Stimulated activated CD4-positive, alpha-beta T cell treated with anti-CD3 and anti-CD28 coated beads, TNF-alpha, amount 100 ng/mL, for 24 hours (primary cell): ENCODE results near the gene NEU4.

Experiments
- DNase-seq, 3 experiments: peaks; one replicate each; pipeline ENCODE4 v3.0.0-alpha.2; 2020; ENCODE audit warnings: low read depth in 3 of 3

Gene NEU4

DNA sequence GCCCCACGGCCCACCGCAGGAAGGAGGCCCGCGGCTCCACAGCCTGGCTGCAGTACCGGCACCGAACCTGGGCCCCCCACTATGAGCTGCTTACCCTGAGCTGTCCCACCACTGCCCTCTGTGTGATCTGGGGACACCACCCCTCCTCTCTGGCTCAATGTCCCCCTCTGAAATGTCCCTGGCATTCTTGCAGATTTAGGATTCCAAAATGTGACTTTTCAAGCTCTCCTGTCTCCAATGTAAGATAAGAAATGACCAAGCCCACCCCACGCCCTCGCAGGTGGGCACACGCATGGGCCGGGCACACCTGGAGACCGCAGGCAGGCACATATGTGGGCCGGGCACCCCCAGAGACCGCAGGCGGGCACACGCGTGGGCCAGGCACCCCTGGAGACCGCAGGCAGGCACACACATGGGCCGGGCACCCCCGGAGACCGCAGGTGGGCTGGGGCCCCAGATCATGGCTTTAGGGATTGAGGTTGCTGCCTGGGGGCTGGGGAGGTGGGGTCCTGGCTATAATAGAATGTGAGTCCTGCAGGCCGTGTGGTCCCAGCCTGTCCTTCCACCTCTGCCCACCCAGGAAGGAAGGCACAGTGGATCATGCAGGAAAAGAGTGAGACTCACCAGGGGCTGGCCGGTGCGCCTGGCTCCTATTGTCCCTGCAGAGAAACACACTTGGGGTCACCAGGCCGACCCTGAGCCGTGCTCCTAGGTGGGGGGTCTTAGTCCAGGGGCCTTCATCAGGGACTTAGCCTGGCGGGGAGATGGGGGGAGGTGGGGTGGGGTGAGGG, 42.5 kb downstream of the NEU4 start:
- no peak for DNase-seq

GRCh38 chr2:241852116-241852980, 43.4 kb downstream of the NEU4 start:
- no peak for DNase-seq

GRCh38 chr2:241852981-241853631, 44.1 kb downstream of the NEU4 start:
- DNase-seq, result no peak

DNA sequence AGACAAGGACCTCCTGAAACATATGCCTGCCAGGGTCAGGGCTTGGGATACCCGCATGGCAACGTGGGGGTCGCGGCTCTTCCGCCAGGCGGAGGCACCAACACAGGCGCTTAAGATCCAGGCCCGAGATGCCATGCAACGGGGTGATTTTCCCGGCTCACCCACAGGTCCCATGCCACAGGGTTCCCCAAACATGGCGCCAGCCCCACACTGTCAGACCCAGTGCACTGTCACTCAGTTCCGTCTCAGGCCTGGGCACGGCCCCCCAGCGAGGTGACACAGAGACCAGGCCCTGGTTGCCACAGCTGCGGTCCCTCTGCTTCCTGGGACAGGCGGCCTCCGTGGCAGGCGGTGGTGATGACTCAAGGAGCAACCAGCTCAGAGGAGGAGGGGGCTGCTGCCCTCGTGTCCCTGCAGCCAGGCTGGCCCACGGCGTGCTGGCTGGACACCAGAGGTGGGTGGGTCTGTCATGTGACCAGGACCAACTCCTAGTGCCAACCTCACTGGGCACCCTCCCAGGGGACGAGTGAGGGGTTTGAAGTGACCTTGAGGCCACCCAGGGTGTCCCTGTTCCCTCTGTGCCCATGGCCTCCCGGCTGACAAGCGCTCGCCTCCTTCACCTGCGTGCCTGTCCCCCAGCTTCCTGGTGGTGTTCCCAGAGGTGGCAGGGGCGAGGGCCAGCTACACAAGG, 44.8 kb downstream of the NEU4 start:
- no peak for DNase-seq

DNA sequence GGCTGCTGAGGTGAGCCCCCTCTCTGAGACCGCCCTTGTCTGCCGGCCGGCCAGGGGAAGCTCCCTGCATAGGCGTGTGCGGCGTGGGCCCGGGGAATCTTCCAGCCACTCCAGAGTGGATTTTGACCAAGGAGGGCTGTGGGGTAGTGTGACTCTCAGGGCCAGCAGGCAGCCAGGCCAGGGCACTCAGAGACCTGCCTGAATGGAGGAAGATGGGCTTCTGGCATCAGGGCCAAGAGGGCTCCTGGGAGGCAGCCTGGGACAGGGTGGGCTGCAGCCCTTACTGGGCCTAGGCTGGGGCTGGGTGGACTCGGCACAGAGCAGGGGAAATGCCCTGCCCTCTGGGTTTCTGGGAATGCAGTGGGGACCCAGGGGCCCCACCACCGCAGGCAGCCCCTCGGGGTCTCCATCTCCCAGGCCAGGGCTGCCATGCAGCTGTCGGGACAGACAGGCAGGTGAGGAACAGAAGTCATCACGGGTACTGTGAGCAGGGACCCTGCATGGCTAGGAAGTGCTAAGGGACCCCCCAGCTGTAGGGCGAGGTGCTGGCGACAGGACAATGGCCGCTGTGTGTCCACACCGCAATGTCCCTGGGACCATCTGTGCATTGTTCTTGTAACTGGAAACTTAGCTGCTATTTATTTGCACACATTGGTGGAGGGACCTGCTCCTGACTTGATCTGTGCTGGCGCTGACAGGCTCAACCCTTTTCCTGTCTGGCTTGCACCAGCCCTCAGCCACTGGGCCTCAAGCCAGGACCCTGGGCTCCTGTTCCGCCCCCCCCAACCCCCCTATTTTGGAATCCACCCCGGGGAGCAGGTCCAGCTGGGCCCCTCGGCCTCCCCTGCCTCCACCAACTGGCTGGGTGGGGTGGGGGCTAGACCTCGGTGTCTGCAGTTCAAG, 45.6 kb downstream of the NEU4 start:
- DNase-seq, result no peak

DNA sequence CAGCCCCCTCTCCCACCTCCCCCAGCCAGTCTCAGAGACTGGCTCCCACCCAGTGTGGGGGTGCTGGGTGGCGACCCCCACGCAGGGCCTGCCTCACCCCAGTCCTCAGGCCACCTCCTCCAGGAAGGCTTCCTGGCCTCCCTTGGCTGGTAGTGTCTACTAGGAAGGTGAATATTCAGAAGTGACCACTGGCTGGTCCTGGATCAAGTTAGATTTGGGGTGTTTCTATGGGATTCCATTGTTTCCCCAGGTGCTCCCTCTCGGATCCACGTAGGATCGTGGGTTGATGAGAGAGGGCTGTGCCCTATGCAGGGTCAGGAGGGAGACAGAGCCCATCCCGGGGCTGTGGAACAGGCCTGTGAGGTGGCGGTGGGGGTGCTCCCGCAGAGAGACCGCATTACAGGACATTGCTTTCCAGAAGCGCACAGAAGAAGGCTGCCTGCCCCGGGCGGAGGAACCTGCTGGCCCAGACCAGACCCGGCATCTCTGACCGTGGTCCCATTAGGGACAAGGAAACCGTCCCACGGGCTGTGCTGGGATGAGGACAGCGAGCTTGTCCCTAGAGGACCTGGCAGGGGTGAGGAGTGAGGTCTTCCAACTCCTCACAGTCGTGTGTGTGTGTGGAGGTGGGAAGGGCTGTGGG, 46.4 kb downstream of the NEU4 start:
- DNase-seq, result no peak

- no peak for DNase-seq
Measured at GRCh38 chr2:241855888-241856422, 47.0 kb downstream of the NEU4 start.

DNA sequence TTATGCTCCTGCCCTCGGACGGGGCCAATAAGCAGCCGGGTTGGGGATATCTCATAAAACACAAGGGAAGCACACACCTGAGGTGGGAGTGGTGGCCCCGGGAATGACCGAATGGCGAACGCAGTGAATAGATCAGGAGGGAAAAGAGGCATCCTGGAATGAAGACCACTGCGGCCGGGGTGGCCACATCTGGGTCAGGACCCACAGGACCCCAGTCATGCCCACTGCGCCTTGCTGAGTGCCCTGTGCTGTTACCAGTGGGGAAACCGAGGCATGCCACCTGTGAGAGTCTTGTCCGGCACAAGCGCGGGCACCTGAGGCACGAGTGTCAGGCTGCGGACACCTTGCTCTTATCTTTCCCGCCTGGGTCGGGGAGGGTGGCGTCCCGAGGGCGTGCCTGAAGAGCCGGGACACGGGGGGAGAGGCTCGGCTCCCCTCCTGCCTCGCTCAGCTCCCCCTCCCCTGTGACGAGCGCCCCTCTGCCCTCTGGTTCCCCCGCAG, 48.1 kb downstream of the NEU4 start:
- DNase-seq, result no peak

DNA sequence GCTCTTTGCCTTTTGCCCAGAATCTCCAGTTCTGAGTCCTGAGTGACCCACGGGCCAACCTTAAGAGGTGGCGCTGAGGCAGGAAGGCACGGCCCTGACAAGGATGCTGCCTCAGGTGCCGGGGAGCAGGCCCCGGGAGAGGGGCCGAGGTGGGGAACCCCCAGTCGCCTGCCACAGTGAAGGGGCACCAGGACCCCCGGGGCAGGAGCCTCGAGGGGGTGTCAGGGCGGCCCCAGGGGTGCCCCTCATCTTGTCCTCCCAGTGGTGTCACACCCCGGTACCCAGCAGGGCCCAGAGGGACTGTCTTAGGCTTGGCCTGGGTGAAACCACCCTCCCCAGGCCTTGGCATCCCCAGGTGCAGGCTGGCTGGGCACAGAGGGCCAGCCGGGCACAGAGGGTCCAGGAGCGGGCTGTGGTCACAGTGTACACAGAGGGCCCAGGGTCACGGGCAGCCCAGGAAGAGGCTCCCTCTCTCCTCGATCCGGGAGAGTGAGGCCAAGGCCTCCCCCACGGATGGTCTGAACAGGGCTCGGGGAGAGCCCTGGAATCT, 48.7 kb downstream of the NEU4 start:
- DNase-seq, result no peak

- peak; percentile 53 to 84 (median 54) for DNase-seq
Measured at GRCh38 chr2:241858206-241859016, 49.4 kb downstream of the NEU4 start, which contains the start of gene PDCD1. TSS of gene PDCD1 (minus strand) at chr2:241858894. CDS start at chr2:241858838, 56 bp downstream.

GRCh38 chr2:241859017-241859435, 50.0 kb downstream of the NEU4 start:
- peak in 1 of 3 experiments; percentile 38 for DNase-seq

DNA sequence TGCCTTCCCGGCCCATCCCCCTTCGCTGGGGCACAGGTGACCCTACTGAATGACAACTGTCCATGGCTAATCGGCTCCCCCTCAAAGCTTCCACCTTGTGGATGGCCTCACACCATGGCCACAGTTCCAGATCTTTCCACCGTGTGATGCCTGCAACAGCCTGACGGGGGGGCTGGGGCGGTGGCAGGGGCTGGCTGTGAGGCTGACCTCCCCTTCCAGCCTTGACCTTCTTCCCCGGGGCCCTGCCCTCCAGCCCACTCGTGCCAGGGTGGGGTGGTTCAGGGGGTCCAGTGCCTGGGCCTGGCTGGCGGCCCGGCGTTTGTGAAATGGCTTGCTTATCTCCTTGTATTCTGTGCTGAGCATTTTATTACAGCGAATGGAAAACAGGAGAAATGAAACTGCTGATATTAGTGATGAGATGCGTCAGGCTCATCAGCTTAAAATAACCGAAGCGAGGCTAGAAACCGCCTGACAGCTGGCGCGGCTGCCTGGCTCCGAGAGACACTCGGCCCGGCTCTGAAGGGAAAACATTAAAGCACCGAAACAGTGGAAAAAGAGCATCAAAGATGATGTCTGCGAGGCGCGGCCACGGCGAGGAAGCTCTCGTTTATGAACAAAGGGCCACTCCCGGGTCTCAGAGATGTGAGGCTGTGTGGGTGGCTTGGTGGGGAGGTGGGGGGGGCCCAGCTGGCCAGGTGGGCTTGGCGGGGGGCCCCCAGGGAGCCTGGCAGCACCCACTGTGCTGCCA, 50.6 kb downstream of the NEU4 start:
- peak; percentile 49 to 81 (median 68) for DNase-seq

DNA sequence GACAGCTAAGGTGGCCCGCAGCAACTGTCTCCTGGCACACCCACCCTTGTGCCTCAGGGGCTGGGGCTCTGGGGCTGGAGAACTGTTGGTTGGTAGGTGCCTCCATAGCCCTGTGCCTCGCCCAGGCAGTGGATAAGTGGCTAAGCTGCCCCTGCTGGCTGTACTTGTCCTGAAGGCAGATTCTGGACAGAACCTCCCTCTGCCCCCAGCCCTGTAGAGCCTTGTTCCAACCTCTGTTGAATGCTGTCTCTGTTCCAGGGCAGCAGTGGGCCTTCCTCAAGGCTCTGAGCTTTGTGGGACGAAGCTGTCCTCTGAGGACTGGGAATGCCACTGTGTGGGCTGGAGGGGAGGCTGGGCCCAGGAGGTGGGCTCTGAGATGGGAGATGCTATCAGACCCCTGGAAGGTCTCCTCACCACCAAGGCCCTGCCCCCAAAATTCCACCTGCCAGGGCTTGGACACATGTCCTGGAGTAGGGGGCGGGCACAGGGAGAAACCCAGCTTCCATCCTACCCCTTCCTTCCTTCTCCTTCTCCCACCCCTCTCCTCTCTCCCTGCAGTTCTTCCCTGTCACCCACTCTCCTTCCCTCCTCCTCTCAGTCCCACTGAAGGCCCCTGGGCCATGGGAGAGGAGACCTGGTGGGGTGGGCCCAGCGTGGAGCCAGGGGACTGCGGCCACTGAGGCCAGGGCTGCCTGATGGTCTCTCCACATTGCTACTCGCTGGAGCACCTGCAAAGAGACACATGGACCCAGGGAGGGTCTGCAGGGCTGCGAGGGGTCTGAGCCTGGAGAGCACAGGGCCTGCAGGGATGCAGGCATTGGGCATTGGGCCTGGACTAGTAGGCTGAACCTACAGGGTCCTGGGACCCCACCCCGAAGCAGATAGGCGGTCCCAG, 51.4 kb downstream of the NEU4 start:
- DNase-seq, result no peak

GRCh38 chr2:241861264-241861663, 52.3 kb downstream of the NEU4 start:
- DNase-seq, result no peak

DNA sequence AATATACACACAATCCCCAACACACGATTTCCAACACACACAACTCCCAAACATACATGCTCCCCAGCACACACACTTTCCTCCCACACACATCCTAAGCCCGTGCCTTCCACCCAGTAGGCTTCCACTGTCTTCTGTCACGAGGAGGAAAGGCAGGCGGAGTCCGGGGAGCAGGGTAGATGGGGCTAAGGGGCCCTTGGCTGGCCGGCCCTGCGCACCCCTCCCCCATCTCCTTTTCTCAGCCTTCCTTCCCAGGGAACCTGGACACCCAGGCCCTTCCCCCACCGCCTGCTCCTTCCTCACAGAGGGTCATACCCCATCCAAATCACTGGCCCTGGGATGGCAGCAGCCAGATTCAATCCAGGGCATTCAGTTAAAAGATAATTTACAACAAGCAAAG, 53.1 kb downstream of the NEU4 start:
- no peak for DNase-seq

DNA sequence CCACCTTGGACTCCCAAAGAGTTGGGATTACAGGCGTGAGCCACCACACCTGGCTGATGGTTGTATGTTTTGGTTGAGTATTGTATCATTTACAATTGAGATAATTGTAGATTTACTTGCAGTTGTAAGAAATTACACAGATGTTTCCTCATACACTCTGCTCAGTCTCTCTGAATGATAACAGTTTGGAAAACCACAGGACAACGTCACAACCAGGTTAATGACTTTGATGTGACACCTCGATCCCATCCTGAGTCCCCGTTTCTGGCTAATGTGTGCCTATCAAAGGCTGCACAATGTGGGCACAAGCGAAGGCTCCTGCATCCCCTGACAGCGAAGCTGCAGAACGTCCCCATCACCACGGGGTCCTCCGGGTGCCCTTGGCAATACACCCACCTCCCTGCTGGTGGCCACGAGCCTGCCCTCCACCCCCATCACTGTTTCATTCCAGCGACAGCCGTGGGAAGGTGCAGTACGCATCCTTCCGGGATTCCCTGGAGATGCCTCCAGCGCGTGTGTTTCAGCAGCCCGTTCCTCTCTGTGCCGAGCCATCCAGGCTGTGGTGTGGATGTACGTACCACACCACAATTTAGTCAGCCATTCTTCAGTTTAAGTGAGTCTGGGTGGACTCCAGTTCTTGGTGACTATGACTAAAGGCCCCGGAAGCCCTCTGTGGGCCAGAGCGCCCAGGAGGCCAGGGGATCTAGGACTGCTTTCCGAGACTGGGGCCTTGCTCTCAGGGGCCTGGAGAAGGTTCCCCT, 54.0 kb downstream of the NEU4 start:
- DNase-seq, result no peak
